Endothelial cell of umbilical vein (primary cell): Measurements from ENCODE around the gene SFTPB. TPM values are rescaled to one million over a fixed set of nuclear protein-coding genes. Genes with fewer than 3 reads are reported as not detected.

Experiments
- BruUV-seq: library from RNA; stranded (reverse); fragments of 400-500 nt; replicated peaks from 2 replicates; lab custom pipeline; 2021; lab: Mats Ljungman, UMichigan
- CTCF ChIA-PET: fragments of 300-600, 350-600 bp; sonication (Branson Sonifier 250); formaldehyde crosslinking; loops from one replicate; lab custom pipeline; 2021; ENCODE audit warnings: antibody characterized with exemption, inconsistent platforms; lab: Charles Lee
- POLR2A ChIA-PET: fragments of 300-600, 350-600 bp; sonication (Branson Sonifier 250); formaldehyde crosslinking; loops from one replicate; lab custom pipeline; 2021; ENCODE audit warnings: antibody characterized with exemption, inconsistent platforms; lab: Charles Lee
- DNase-seq: peaks from one replicate; pipeline ENCODE4 v3.0.0-alpha.2; 2011; ENCODE audit warnings: low read depth, low spot score
- FAIRE-seq: peaks from 2 replicates; lab custom pipeline; 2011; peaks lifted over from hg19 to GRCh38; lab: Jason Lieb, UNC
- H2AFZ ChIP-seq: 2 replicates; pipeline ENCODE4 v1.6.0; 2012; ENCODE audit warnings: low read depth, low read length, control low read depth, inconsistent platforms
- H3K27ac ChIP-seq: 2 replicates; pipeline ENCODE4 v1.5.1; 2011; ENCODE audit warnings: low read depth, mild to moderate bottlenecking, control low read depth, low read length, moderate library complexity; ENCODE audit not compliant: insufficient read depth
- H3K27me3 ChIP-seq, 2 experiments: 2 replicates each; pipeline versions ENCODE4 v1.6.0 to v1.6.1; 2011; ENCODE audit warnings: low read length in 2 of 2, mixed read lengths in 1 of 2; ENCODE audit not compliant: control insufficient read depth in 2 of 2, insufficient read depth in 2 of 2
- H3K36me3 ChIP-seq, 2 experiments: 2 replicates in 1 of 2; 3 replicates in 1 of 2; pipeline ENCODE4 v1.5.1; 2011; ENCODE audit warnings: low read length in 2 of 2, mild to moderate bottlenecking in 1 of 2, moderate library complexity in 1 of 2; ENCODE audit not compliant: control insufficient read depth in 2 of 2, insufficient read depth in 2 of 2; ENCODE audit errors: extremely low read depth in 1 of 2
- H3K4me1 ChIP-seq: 3 replicates; pipeline ENCODE4 v1.5.1; 2011; ENCODE audit warnings: mild to moderate bottlenecking, low read length; ENCODE audit not compliant: control insufficient read depth, insufficient read depth; ENCODE audit errors: extremely low read depth
- H3K4me2 ChIP-seq: 2 replicates; pipeline ENCODE4 v1.6.1; 2011; ENCODE audit warnings: low read length, control low read depth, mixed read lengths; ENCODE audit not compliant: insufficient read depth
- H3K4me3 ChIP-seq, 3 experiments: fragments of 200-600 bp in 1 of 3; sonication (generic), shearing (Covaris generic) in 1 of 3; replicated peaks in 1 of 3; 2 replicates each; pipeline ENCODE4 v1.5.1; 2011 to 2016; ENCODE audit warnings: control low read depth in 3 of 3, low read length in 3 of 3, mild to moderate bottlenecking in 2 of 3, inconsistent platforms in 1 of 3, low read depth in 1 of 3, moderate library complexity in 1 of 3; ENCODE audit not compliant: insufficient read depth in 1 of 3
- H3K79me2 ChIP-seq: 2 replicates; pipeline ENCODE4 v1.6.0; 2012; ENCODE audit warnings: low read length, inconsistent platforms; ENCODE audit not compliant: control insufficient read depth, insufficient read depth
- H3K9ac ChIP-seq: replicated peaks from 2 replicates; pipeline ENCODE3; 2011; ENCODE audit warnings: low read length, control low read depth; ENCODE audit not compliant: insufficient read depth; ENCODE audit errors: extremely low read depth
- H3K9me1 ChIP-seq: replicated peaks from 3 replicates; pipeline ENCODE4 v1.6.0; 2011; ENCODE audit warnings: mild to moderate bottlenecking, low read length; ENCODE audit not compliant: control insufficient read depth, insufficient read depth; ENCODE audit errors: extremely low read depth
- H3K9me3 ChIP-seq: replicated peaks from 2 replicates; pipeline ENCODE4 v1.5.1; 2012; ENCODE audit warnings: low read length, inconsistent platforms; ENCODE audit not compliant: control insufficient read depth, insufficient read depth
- H4K20me1 ChIP-seq: replicated peaks from 2 replicates; pipeline ENCODE3; 2011; ENCODE audit warnings: mild to moderate bottlenecking, low read length; ENCODE audit not compliant: control insufficient read depth, insufficient read depth; ENCODE audit errors: extremely low read depth
- CTCF ChIP-seq, 2 donors: IDR thresholded peaks; 1 replicate in 1 of 2; 2 replicates in 1 of 2; pipeline ENCODE4 v1.5.1; 2011; ENCODE audit warnings: low read length in 2 of 2, mild to moderate bottlenecking in 2 of 2, moderate library complexity in 2 of 2, control low read depth in 1 of 2, inconsistent platforms in 1 of 2, low read depth in 1 of 2; ENCODE audit not compliant: insufficient read depth in 1 of 2; ENCODE audit errors: extremely low read depth in 1 of 2
- EZH2 ChIP-seq: IDR thresholded peaks from 2 replicates; pipeline ENCODE4 v1.6.1; 2012; ENCODE audit warnings: borderline replicate concordance, low read depth, mild to moderate bottlenecking, moderate library complexity, low read length, inconsistent platforms; ENCODE audit not compliant: severe bottlenecking
- FOS ChIP-seq: IDR thresholded peaks from 2 replicates; pipeline ENCODE4 v1.6.1; 2011; ENCODE audit warnings: mild to moderate bottlenecking, low read length, moderate library complexity, borderline replicate concordance; ENCODE audit not compliant: insufficient read depth
- GATA2 ChIP-seq: IDR thresholded peaks from 2 replicates; pipeline ENCODE4 v1.7.0; 2011; ENCODE audit warnings: low read depth, mild to moderate bottlenecking, moderate library complexity, mixed read lengths, low read length; ENCODE audit not compliant: insufficient read length, insufficient read depth
- JUN ChIP-seq: IDR thresholded peaks from 2 replicates; pipeline ENCODE4 v1.6.1; 2011; ENCODE audit warnings: borderline replicate concordance, low read depth; ENCODE audit not compliant: insufficient read length, insufficient read depth
- MAX ChIP-seq: IDR thresholded peaks from 2 replicates; pipeline ENCODE4 v1.6.1; 2011; ENCODE audit not compliant: insufficient read depth, insufficient read length
- MYC ChIP-seq: IDR thresholded peaks from one replicate; pipeline ENCODE4 v1.6.1; 2011; ENCODE audit warnings: mild to moderate bottlenecking, low read depth, low read length
- POLR2A ChIP-seq: IDR thresholded peaks from 2 replicates; pipeline ENCODE4 v1.6.1; 2012; ENCODE audit warnings: low read depth, mild to moderate bottlenecking, control low read depth, low read length
- POLR2AphosphoS5 ChIP-seq: IDR thresholded peaks from 2 replicates; pipeline ENCODE4 v1.6.1; 2012; ENCODE audit warnings: low read depth, mild to moderate bottlenecking, control low read depth, low read length, moderate library complexity; ENCODE audit not compliant: insufficient read depth
- dilution Hi-C: fragments of 300-500 bp; cut with MboI; formaldehyde crosslinking; loops from one replicate; pipeline ENCODE4 v1.15.0; 2019; ENCODE audit warnings: low sequenced_read_pairs; ENCODE audit not compliant: extremely low pct_ligation_motif_present
- intact Hi-C: fragments of 100-400 bp; cut with micrococcal nuclease; formaldehyde crosslinking; loops from one replicate; pipeline ENCODE4 v1.10.0; 2022
- polyA plus RNA-seq, 4 experiments: library from polyadenylated mRNA; depleted of rRNA in 3 of 4; stranded (reverse) in 3 of 4; unstranded in 1 of 4; fragments of >200 nt; gene quantifications; 2 replicates each; pipeline versions ENCODE4 v1.2.1 to v1.2.3, GENCODE V29; 2011 to 2012; ENCODE audit warnings: missing spikeins in 1 of 4
- total RNA-seq: library from RNA; stranded (reverse); gene quantifications from 2 replicates; pipeline ENCODE4 v1.2.3, GENCODE V29; 2021

Gene SFTPB
- total and polyA plus RNA-seq, 2 donors (not counting 3 experiments of a cell fraction or from before 2014, with no cell fraction given), result not detected

DNA sequence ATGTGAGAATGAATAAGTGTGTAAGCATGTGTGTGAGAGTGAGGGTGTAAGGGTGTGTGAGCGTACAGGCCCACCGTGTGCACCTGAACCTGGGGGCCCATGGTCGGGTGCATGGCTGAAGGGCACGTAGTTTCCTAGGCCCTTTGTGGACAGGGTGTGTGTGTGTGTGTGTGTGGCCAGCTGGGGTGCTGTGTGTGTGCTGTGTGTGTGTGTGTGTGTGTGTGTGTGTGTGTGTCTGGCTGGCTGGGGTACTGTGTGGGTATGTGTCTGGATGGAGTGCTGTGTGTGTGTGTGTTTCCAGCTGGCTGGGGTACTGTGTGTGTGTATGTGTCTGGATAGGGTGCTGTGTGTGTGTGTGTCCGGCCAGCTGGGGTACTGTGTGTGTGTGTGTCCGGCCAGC is 2.0 kb downstream of the SFTPB start:
- TF ChIP-seq POLR2A (no peak), GATA2 (no peak), MYC (no peak), CTCF (IDR thresholded peaks at IDR 0.05; ENCODE audit: extremely low read depth in 1 of 2, insufficient read depth in 1 of 2, low read depth in 1 of 2, low read length in 2 of 2) (no peak), JUN (no peak), FOS (no peak), EZH2 (no peak), MAX (no peak), POLR2AphosphoS5 (no peak)
- H3K4me2 ChIP-seq, result no peak overlapping the region
- intact Hi-C loops (no loop called here), dilution Hi-C loops (no loop called here)
- no TSS peak for BruUV-seq
- ChIA-PET POLR2A (no interaction called here), CTCF (interaction anchor here (1.2 kb wide), 1 partner anchor 42 kb away, joined by 3 read pairs; no protein-coding TSS in a partner anchor)
- no peak for DNase-seq
- peaks cover 20% of the 10 kb centered on the region for H3K4me1 ChIP-seq
- H3K27me3 ChIP-seq, result no peaks in the 10 kb centered on the region
- FAIRE-seq, result no peak
- H3K79me2 ChIP-seq, result no peaks in the 10 kb centered on the region
- H3K4me3 ChIP-seq, result no peak overlapping the region
- H4K20me1 ChIP-seq, result no peaks in the 10 kb centered on the region
- H3K9ac ChIP-seq, result no peak overlapping the region
- H3K9me3 ChIP-seq, result no peaks in the 10 kb centered on the region
- no peaks in the 10 kb centered on the region for H3K9me1 ChIP-seq
- no peak overlapping the region for H2AFZ ChIP-seq
- no peaks in the 10 kb centered on the region for H3K36me3 ChIP-seq
- no peak overlapping the region for H3K27ac ChIP-seq
